Measurements from ENCODE around the gene CNTRL.
"Not testable (repeated sequence)": the region's sequence is repeated elsewhere in the genome, so short reads cannot be mapped to it uniquely, and the experiment has no call there.

The CNTRL gene

DNA sequence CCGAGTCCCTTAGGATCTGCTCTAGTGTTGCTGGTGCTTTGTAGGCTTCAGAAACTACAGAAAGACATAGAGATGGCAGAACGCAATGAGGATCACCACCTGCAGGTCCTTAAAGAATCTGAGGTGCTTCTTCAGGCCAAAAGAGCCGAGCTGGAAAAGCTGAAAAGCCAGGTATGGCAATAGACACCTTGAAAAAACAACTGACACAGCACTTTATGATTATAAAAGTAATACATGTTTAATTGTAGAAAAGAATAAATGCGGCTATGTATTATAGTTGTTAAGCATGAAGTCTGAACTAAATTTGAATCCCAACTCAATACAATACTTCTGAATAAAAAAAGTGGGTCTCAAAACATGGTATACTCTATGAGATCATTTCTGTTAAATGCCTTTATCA is 83.2 kb downstream of the CNTRL start:
- Mint-ChIP-seq H3K9me3 (no peaks in the 10 kb centered on the region), H3K27me3 (no peaks in the 10 kb centered on the region), H3K4me1 (peaks cover 17% of the 10 kb centered on the region), H3K4me3 (no peak overlapping the region), H3K27ac (no peak overlapping the region), H3K36me3 (peaks cover 68% of the 10 kb centered on the region)
- DNase-seq = no peak
- CTCF ChIA-PET = interaction anchor here (1.4 kb wide), 1 partner anchor 12 kb away, joined by 3 read pairs; no protein-coding TSS in a partner anchor

DNA sequence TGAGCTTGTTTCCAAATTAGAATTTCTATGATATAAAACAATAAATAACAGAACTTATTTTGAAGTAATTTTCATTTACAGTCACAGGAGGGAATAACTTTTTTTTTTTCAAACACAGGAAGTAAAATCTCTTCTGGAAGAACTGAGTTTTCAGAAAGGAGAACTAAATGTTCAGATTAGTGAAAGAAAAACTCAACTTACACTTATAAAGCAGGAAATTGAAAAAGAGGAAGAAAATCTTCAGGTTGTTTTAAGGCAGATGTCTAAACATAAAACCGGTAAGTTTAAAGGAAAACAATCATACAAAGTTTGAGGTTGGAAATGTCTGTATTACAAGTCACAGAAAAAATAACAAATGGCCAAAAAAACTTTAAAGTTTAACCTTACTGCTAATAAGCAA is 85.3 kb downstream of the CNTRL start:
- DNase-seq = no peak
- no peak overlapping the region for H3K4me3 Mint-ChIP-seq

DNA sequence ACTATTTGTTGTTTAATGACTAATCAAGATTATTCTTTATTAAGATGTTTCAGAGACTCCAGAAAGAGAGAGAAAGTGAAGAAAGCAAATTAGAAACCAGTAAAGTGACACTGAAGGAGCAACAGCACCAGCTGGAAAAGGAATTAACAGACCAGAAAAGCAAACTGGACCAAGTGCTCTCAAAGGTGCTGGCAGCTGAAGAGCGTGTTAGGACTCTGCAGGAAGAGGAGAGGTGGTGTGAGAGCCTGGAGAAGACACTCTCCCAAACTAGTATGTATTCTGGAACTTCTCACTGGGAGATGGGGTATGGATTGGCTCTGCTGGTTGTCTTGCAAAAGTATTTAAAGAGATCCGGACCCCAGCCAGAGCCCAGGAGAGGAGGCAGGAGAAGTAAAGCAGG is 93.3 kb downstream of the CNTRL start:
- H3K36me3 Mint-ChIP-seq = peaks cover 72% of the 10 kb centered on the region
- CTCF ChIA-PET = interaction anchor here (2.0 kb wide), 1 partner anchor 16 kb away, joined by 5 read pairs; no protein-coding TSS in a partner anchor

More for the DNA sequence above, 85.3 kb downstream of the CNTRL start:
- Mint-ChIP-seq H3K36me3 (peaks cover 70% of the 10 kb centered on the region), H3K27ac (peak overlapping the region; percentile 77), H3K9me3 (no peaks in the 10 kb centered on the region), H3K27me3 (no peaks in the 10 kb centered on the region), H3K4me1 (peaks cover 9% of the 10 kb centered on the region)
- CTCF ChIA-PET = no interaction called here

DNA sequence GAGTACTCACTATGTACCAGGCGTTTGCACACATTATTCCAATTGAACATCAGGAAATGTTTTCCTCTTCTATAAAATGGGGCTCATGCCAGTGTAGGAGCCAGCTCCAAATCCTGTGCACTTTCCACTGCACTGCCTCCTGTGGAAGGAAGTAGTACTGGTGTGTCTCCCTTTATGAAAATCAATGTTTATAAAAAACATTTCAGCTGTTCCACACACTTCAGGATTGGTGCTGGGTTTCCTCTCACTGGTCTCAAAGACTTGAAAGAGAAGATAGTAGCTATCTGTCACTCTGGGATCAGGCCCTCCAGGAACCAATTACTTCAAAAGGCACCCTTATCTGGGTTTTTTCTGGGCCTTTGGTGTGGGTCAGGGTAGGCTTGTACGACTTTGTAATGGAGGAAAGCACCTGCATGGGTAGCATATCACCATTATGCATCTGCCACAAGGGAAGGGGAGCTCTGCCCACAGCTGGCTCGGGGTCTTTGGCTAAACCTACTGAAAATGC is 94.4 kb downstream of the CNTRL start:
- Mint-ChIP-seq H3K4me3 (no peak overlapping the region), H3K27ac (peak overlapping the region; percentile 80), H3K4me1 (peaks cover 19% of the 10 kb centered on the region), H3K9me3 (no peaks in the 10 kb centered on the region), H3K27me3 (no peaks in the 10 kb centered on the region), H3K36me3 (peaks cover 75% of the 10 kb centered on the region)
- peak; percentile 34 for DNase-seq
- CTCF ChIA-PET = interaction anchor here (0.8 to 2.4 kb wide), 10 partner anchors 12 to 415 kb away, joined by 3 to 7 read pairs (median 5); no protein-coding TSS in a partner anchor

More for the DNA sequence above, 93.3 kb downstream of the CNTRL start:
- Mint-ChIP-seq H3K4me1 (peaks cover 19% of the 10 kb centered on the region), H3K27me3 (no peaks in the 10 kb centered on the region), H3K9me3 (no peaks in the 10 kb centered on the region), H3K4me3 (no peak overlapping the region), H3K27ac (peak overlapping the region; percentile 71)
- DNase-seq = no peak

DNA sequence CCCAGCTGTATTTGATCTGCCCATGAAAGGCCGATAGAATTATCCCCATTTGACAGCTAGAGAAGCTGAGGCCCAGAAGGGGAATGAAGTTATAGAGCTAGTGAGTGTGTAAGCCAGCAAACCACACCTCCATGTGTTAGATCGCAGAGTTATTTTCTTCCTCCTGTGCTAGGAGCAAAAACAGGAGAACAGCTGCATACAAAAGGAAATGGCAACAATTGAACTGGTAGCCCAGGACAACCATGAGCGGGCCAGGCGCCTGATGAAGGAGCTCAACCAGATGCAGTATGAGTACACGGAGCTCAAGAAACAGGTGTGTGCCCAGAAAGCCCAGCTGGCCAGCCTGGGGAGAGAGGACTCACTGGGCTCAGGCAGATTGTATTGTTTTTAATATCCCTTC is 96.5 kb downstream of the CNTRL start:
- H3K4me1 Mint-ChIP-seq = peaks cover 19% of the 10 kb centered on the region
- H3K9me3 Mint-ChIP-seq = no peaks in the 10 kb centered on the region
- no peak for DNase-seq
- no peak overlapping the region for H3K4me3 Mint-ChIP-seq
- CTCF ChIA-PET = interaction anchor here (2.4 kb wide), 1 partner anchor 18 kb away, joined by 5 read pairs; no protein-coding TSS in a partner anchor
- H3K27me3 Mint-ChIP-seq = no peaks in the 10 kb centered on the region
- peaks cover 76% of the 10 kb centered on the region for H3K36me3 Mint-ChIP-seq
- no peak overlapping the region for H3K27ac Mint-ChIP-seq

DNA sequence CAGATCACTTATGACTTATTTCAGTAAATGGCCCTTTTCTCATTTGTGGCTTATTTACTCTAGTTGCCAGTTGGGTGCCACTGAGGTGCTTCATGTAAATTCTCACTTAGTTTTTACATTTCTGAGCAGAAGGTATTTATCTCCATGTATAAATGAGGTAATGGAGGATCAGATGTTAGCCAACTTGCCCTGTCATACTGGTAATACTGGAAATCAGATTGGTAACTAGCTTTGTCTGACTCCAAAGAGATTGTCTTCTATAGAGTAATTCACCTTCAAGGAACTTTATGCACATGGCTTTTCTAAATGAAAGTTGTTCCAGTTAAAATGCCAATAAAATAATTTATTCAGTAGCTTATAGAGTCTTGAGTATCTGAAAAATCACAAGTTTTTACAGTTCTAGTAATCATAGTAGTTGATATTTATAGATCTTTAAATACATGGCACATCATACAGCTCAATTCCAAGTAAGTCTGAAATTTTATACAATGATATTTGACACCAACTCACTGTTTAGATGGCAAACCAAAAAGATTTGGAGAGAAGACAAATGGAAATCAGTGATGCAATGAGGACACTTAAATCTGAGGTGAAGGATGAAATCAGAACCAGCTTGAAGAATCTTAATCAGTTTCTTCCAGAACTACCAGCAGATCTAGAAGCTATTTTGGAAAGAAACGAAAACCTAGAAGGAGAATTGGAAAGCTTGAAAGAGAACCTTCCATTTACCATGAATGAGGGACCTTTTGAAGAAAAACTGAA is 98.2 kb downstream of the CNTRL start:
- Mint-ChIP-seq H3K4me3 (no peak overlapping the region), H3K36me3 (peaks cover 78% of the 10 kb centered on the region), H3K9me3 (no peaks in the 10 kb centered on the region), H3K27me3 (no peaks in the 10 kb centered on the region), H3K27ac (peak overlapping the region; percentile 7), H3K4me1 (peaks cover 16% of the 10 kb centered on the region)
- DNase-seq = no peak
- CTCF ChIA-PET = no interaction called here

DNA sequence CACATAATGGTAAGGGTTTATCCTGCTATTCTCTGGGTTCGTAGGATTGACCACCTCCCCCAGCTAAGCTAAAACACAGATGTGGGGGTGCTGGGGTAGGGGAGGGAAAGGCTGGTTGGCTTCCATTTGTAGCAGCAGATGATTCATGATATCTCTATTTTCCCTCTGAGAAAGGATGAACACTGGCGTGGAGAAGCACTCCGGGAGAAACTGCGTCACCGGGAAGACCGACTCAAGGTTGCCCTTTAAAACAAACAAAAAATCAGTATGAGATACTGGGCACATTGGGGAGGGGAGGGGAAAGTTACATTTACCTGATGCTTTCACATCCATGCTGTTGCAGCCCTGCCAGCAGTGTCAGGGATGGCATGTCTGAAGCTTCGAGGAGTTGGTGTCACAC is 98.7 kb downstream of the CNTRL start:
- peaks cover 10% of the 10 kb centered on the region for H3K4me1 Mint-ChIP-seq
- H3K27ac Mint-ChIP-seq = no peak overlapping the region
- peaks cover 76% of the 10 kb centered on the region for H3K36me3 Mint-ChIP-seq
- no peak for DNase-seq
- H3K9me3 Mint-ChIP-seq = no peaks in the 10 kb centered on the region
- CTCF ChIA-PET = no interaction called here
- no peaks in the 10 kb centered on the region for H3K27me3 Mint-ChIP-seq
- no peak overlapping the region for H3K4me3 Mint-ChIP-seq

DNA sequence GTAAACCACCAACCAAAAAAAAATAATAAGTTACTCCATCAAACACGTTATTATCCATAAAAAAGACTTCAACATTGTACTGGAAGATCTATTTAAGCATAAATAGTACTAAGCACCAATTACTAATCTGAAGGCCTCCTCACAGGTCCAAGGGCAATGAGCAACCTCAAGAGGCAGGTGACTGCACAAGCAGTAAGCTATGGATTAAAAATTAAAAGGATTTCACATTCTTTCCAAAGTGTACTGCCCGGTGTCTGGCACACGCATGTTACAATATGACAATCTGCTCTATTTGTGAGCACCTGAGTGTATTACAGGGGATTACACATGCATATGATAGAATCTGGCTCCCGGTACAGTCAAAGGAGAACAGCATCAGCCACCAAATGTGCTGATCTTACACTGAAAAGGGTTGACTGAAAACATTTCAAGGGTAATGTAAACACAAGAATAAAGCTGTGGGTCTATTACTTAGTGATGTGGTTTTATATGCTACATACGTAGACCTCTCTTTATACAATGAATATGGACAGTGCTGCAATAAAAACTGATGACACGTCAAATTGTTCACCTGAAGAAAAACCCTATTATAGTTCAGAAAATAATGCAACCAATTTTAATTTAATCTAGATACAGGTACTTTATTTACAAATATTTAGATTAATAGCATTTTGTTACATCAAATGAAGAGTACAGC is 104.1 kb downstream of the CNTRL start:
- Mint-ChIP-seq H3K9me3 (no peaks in the 10 kb centered on the region), H3K4me1 (no peaks in the 10 kb centered on the region), H3K36me3 (peaks cover 61% of the 10 kb centered on the region), H3K27ac (peak overlapping the region; percentile 50), H3K4me3 (no peak overlapping the region), H3K27me3 (no peaks in the 10 kb centered on the region)
- CTCF ChIA-PET = no interaction called here
- no peak for DNase-seq

DNA sequence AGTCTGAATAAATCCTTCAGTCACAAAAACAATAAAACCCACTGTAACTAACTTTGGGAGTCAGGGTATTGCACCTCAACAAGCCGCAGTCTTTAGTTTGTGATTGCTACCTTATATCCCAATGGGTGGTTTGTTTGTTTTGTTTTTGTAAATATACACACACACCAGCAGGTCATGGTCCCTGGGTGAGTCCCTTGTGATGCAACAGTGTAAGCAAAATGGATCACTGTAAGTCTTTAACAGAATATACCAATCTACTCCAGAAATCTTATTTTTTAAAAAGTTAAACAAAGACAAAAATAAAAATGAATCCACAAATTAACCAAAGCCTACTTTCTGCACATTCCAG is 104.6 kb downstream of the CNTRL start:
- H3K27me3 Mint-ChIP-seq, CTCF ChIA-PET, H3K4me3 Mint-ChIP-seq, H3K4me1 Mint-ChIP-seq, H3K9me3 Mint-ChIP-seq, H3K27ac Mint-ChIP-seq, DNase-seq: not testable (repeated sequence)
- peaks cover 62% of the 10 kb centered on the region for H3K36me3 Mint-ChIP-seq

DNA sequence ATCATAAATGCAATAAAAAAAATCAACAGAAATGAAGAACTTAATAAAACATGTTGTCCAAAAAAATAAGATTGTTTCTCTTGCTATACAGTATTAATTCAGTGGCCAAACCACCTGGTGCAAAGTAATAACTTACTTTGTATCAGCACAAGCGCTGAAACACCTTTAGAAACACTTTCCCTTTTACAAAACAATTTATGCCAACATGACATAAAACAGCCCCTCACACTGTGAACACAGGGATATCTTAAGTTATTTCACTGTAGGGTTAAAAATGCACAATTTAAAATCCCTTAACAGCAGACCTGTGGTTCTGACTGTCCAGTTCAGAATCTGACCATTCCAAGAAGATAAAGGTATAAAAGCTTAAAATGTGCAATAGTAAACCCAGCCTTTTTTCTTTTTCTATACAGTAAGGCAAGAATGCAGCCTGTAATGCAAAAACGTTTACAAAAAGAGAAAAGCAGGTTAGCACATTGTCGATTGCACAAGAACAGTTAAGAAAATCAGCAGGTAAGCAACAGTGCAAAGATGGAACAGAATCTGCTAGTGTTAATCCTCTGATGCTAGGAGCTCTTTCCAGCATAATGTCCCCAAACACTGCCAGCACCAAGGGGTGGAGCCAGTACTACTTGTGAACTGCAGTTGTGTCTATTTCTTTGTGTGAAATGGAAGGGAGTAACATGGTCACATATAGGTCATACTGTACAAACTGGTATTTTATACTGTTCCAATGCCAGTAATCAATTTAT is 105.4 kb downstream of the CNTRL start:
- H3K36me3 Mint-ChIP-seq = peaks cover 62% of the 10 kb centered on the region
- no peak overlapping the region for H3K4me3 Mint-ChIP-seq
- no peak for DNase-seq
- peaks cover 3% of the 10 kb centered on the region for H3K4me1 Mint-ChIP-seq
- CTCF ChIA-PET = interaction anchor here (2.1 kb wide), 1 partner anchor 10 kb away, joined by 7 read pairs; no protein-coding TSS in a partner anchor
- H3K9me3 Mint-ChIP-seq = no peaks in the 10 kb centered on the region
- H3K27ac Mint-ChIP-seq = peak overlapping the region; percentile 14
- no peaks in the 10 kb centered on the region for H3K27me3 Mint-ChIP-seq

DNA sequence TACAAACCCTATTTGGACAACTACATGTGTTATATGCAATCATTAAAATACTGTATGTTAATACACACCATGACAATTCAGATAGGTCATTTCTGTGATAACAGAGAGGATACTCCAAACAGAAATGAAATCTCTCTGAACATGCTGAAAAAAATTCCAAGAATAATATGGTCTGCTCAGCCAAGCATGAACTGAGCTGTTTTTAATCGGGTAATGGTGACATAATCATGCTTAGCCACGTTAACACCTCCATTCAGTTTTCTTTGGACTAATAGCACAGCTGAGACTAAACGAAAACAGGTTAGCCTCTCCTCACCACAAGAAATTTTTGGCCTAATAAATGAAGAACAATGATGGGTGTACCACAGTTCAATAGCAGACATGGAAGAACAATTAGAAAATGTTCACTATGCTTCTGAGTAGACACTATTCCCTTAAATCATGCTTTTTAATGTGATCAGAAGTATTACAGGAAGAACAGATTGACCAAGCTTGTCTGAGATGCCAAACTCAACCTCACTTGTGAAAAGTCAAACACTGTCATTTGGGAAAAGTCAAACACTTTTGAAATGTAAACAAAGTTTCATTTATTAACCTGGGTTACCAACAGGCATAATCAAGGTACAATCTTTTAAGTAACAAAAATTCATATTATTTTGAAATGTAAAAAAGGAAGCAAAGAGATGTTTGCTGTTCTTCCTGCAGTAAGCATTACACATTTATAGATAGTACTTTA is 107.5 kb downstream of the CNTRL start:
- DNase-seq = no peak
- peak overlapping the region; percentile 34 for H3K27ac Mint-ChIP-seq
- no peaks in the 10 kb centered on the region for H3K27me3 Mint-ChIP-seq
- CTCF ChIA-PET = no interaction called here
- no peaks in the 10 kb centered on the region for H3K9me3 Mint-ChIP-seq
- H3K4me1 Mint-ChIP-seq = peaks cover 13% of the 10 kb centered on the region
- no peak overlapping the region for H3K4me3 Mint-ChIP-seq
- H3K36me3 Mint-ChIP-seq = peaks cover 59% of the 10 kb centered on the region

DNA sequence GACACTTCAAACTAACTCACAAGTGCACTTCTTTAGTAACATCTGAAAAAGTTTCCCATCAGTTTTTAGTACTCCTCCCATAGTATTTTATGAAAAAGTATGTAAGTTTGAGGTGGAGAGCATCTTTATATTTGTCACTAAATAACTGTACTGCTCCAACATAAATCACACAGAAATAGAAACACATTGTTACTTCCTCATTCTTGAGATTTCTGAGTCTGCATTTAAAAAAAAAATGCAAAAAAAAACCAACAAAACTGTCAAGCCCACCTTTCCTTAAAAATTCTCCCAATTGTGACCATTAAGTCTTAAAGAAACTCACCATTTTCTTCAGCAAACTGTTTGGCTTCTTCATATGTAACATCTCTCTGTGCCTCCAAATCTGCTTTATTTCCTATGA is 108.2 kb downstream of the CNTRL start:
- peak overlapping the region; percentile 75 for H3K27ac Mint-ChIP-seq
- no peaks in the 10 kb centered on the region for H3K9me3 Mint-ChIP-seq
- CTCF ChIA-PET = interaction anchor here (1.8 kb wide), 1 partner anchor 14 kb away, joined by 5 read pairs; no protein-coding TSS in a partner anchor
- no peak overlapping the region for H3K4me3 Mint-ChIP-seq
- H3K4me1 Mint-ChIP-seq = peaks cover 20% of the 10 kb centered on the region
- peaks cover 57% of the 10 kb centered on the region for H3K36me3 Mint-ChIP-seq
- H3K27me3 Mint-ChIP-seq = no peaks in the 10 kb centered on the region
- DNase-seq = no peak

DNA sequence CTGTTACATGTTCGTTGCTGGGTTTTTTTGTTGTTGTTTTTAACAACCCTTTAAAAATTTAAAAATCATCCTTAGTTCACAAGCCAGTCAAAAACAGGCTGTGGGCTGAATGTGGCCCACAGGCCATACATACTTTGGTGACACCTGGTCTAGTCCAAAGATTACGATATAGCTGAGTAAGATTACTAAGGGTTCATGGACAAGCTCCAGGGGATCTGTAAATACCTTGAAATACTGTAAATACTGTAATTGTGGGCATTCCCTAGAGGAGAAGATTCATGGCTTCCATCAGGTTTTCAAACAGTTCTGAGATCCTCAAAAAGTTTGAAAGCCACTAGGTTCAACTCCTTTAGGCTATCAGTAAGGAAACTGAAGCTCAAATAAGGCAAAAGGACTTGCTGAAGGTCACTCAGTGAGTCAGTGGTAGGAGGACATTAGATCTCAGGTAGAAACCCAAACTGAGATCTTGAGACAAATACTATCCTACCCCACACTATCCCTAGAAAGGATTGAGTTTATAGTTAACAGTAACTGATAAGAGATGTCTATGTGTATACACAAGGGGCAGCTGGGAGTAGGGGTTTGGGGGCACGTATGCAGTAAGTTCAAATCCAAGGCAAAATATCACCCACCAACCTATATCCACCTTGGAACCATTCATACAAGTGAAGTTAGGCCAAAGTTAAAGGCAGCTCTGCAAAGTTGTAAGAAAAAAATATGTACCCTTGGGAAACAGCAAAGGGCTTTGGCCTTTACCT is 109.1 kb downstream of the CNTRL start:
- Mint-ChIP-seq H3K4me1 (peaks cover 24% of the 10 kb centered on the region), H3K9me3 (no peaks in the 10 kb centered on the region), H3K27ac (no peak overlapping the region), H3K36me3 (peaks cover 55% of the 10 kb centered on the region), H3K27me3 (no peaks in the 10 kb centered on the region), H3K4me3 (no peak overlapping the region)
- CTCF ChIA-PET = interaction anchor here (1.0 to 1.8 kb wide), 3 partner anchors 8 to 15 kb away, joined by 4 to 8 read pairs (median 5); no protein-coding TSS in a partner anchor
- no peak for DNase-seq

Measured in activated naive CD4-positive, alpha-beta T cell treated with anti-CD3 and anti-CD28 coated beads, Interleukin-2, amount 10 ng/mL, durations not matched to agents 7 days and 5 days (primary cell).